ENCODE measurements around the gene C14orf180.

C14orf180 gene

DNA sequence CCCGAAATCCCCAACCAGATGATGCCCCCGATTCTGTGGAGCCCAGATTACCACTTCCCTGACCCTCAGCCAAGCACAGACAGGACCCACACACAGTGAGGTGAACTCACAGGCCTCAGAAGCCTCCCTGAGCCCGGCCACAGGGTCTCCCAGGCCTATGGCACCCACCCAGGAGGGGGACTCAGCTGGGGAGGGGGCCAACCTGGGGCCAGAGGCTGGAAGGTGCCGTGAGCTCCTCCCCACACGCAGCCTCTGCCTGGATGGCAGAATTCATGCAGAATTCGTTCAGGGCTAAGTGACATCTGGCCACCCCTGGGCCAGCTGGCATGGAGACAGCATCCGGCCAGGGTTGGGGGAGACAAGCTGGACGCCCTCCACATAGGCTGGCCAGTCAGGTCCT lies 13.2 kb downstream of the C14orf180 start:
- DNase-seq (ENCODE audit: low read depth) = no peak
- TF ChIP-seq, protein P1, sequence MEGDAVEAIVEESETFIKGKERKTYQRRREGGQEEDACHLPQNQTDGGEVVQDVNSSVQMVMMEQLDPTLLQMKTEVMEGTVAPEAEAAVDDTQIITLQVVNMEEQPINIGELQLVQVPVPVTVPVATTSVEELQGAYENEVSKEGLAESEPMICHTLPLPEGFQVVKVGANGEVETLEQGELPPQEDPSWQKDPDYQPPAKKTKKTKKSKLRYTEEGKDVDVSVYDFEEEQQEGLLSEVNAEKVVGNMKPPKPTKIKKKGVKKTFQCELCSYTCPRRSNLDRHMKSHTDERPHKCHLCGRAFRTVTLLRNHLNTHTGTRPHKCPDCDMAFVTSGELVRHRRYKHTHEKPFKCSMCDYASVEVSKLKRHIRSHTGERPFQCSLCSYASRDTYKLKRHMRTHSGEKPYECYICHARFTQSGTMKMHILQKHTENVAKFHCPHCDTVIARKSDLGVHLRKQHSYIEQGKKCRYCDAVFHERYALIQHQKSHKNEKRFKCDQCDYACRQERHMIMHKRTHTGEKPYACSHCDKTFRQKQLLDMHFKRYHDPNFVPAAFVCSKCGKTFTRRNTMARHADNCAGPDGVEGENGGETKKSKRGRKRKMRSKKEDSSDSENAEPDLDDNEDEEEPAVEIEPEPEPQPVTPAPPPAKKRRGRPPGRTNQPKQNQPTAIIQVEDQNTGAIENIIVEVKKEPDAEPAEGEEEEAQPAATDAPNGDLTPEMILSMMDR (conservative IDR thresholded peaks at IDR 0.05; ENCODE audit: control insufficient read depth, insufficient read depth, low read depth, low read length) = no peak
- H3K4me3 ChIP-seq (ENCODE audit: control insufficient read depth, low read depth, low read length) = no peak overlapping the region

DNA sequence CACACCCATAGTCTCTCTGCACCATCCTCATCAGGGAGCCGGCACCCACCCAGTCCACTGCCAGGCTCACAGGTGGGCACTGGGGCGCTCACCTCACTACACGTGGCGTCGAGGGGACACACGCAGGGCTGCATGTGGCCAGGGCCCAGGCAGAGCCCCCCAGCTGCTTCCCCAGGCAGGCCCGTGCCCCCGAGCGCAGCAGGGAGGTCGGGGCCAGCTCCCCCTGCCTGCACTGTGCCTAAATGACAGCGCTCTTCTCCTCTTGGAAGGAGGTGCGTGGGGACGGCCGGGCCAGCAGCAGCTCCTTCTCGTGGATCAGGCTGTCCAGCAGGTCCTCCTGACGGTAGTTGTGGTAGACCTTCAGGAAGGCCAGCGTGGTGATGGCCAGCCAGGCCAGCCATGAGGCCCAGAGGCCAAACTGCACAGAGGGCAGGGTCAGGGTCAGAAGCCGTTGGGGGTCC lies 13.7 kb downstream of the C14orf180 start:
- TF ChIP-seq, protein P1 (conservative IDR thresholded peaks at IDR 0.05; ENCODE audit: control insufficient read depth, insufficient read depth, low read depth, low read length) = no peak
- H3K4me3 ChIP-seq (ENCODE audit: control insufficient read depth, low read depth, low read length) = no peak overlapping the region
- no peak for DNase-seq (ENCODE audit: low read depth)

DNA sequence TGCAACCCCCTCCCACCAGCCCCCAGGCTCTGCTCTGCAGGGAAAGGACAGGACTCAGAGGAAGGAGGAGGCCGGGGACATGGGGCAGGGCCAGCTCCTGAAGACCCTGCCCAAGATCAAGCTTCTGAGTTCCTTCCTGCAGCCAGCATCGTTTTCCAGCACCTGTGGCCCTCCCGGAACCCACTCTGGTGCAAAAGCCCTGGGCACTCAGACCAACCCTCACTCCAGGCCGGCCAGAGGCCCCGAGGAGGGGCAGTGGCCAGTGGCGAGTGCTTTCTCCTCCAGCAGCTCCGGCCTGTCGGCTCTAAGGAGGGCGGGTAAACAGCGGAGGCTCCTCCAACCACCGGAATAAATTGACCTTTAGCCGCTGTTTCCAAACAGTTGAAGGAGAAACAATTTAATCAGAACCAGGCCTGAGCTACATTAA lies 14.2 kb downstream of the C14orf180 start:
- H3K4me3 ChIP-seq (ENCODE audit: control insufficient read depth, low read depth, low read length) = no peak overlapping the region
- no peak for DNase-seq (ENCODE audit: low read depth)
- TF ChIP-seq, protein P1 (conservative IDR thresholded peaks at IDR 0.05; ENCODE audit: control insufficient read depth, insufficient read depth, low read depth, low read length) = no peak

DNA sequence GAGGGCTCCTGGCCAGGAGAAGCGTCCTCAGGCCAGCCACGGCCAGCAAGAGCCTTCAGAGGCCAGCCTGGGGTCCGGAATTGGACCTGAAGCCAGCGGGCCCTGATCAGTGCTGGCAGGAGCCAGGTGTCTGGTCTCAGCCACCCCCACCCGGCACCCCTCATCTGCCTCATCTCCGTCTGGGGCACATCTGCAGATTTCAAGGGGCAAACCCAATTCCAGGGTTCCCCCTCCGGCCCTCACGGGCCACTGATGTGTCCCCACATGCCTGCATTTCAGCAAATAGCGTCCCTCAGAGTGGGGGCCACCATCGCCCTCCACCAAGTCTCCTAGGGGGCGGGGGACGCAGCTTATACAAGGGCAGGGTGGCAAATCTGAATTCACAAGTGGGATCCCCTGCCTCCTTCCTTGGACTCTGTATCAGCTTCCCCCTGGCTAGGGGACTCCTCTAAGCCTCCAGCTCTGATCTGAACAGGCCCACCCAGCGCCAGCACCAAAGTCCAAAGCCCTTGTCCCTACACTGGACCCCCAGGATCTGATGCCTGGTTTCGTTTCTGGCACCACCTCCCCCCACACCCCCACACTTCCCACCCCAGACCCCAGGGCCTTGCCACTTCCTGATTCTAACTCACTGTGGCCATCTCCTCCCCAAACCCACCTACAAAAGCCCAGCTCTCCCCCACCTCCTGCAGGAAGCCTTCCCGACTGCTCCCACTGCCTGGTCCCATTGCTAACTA lies 14.9 kb downstream of the C14orf180 start:
- H3K4me3 ChIP-seq (ENCODE audit: control insufficient read depth, low read depth, low read length) = no peak overlapping the region
- TF ChIP-seq, protein P1 (conservative IDR thresholded peaks at IDR 0.05; ENCODE audit: control insufficient read depth, insufficient read depth, low read depth, low read length) = no peak
- DNase-seq (ENCODE audit: low read depth) = no peak

DNA sequence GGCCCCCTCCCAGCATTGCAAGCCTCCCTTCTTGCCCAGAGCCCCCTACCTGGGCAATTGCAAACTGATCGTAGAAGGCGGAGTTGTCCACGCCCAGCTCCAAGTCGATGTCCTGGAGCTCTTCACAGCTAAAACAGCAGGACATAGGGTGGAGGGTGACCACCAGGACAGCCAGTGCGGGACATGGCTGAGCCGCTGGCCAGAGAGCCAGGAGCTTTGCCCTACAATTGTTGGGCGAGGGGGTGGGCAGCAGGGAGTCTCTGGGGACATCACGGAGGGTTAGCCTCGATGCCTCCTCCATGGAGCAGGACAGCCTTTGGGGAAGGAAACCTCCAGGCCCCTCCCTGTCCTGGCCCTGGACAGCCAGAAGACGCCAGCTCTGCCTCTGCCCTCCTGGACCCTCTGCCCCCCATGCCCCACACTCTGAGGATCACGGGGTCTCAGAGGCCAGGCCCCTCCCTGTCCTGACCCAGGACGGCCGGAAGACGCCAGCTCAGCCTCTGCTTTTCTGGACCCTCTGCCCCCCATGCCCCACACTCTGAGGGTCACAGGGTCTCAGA lies 15.6 kb downstream of the C14orf180 start:
- TF ChIP-seq, protein P1 (conservative IDR thresholded peaks at IDR 0.05; ENCODE audit: control insufficient read depth, insufficient read depth, low read depth, low read length) = no peak

DNA sequence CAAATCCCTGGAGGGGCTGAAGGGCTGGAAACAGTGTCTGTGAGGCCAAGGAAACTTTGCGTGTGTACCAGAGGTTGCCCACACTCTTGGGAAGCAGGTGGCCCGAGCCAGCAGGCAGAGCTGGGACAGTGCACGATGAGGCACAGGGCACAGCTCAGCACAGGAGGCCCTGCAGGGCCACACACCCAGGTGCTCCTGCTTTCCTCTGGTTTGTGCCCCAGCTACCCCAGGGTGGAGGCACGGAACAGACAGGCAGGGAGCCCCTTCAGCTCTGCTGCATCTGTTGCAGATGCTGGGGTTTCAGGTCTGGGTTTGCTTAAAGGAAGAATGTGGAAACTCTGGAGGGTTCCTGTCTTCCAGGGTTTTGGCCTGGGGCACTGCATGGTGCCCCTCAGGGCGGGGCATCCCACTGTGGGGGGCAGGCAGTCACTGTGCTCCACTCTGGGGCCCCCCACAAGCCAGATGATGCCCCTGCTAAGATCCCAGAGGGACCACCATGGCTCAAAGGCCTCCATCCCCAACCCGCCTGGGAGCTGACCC lies 16.4 kb downstream of the C14orf180 start:
- no peak overlapping the region for H3K4me3 ChIP-seq (ENCODE audit: control insufficient read depth, low read depth, low read length)
- TF ChIP-seq, protein P1 (conservative IDR thresholded peaks at IDR 0.05; ENCODE audit: control insufficient read depth, insufficient read depth, low read depth, low read length) = no peak
- no peak for DNase-seq (ENCODE audit: low read depth)

More for the DNA sequence above, 15.6 kb downstream of the C14orf180 start:
- DNase-seq (ENCODE audit: low read depth) = no peak
- H3K4me3 ChIP-seq (ENCODE audit: control insufficient read depth, low read depth, low read length) = no peak overlapping the region
